Stimulated activated CD4-positive, alpha-beta T cell treated with anti-CD3 and anti-CD28 coated beads, Interleukin-4, amount 100 ng/mL, for 24 hours (primary cell): ENCODE measurements around the gene PTGES3L.

Experiments used
- DNase-seq: peaks from one replicate; pipeline ENCODE4 v3.0.0-alpha.2; 2020

Gene PTGES3L

DNA sequence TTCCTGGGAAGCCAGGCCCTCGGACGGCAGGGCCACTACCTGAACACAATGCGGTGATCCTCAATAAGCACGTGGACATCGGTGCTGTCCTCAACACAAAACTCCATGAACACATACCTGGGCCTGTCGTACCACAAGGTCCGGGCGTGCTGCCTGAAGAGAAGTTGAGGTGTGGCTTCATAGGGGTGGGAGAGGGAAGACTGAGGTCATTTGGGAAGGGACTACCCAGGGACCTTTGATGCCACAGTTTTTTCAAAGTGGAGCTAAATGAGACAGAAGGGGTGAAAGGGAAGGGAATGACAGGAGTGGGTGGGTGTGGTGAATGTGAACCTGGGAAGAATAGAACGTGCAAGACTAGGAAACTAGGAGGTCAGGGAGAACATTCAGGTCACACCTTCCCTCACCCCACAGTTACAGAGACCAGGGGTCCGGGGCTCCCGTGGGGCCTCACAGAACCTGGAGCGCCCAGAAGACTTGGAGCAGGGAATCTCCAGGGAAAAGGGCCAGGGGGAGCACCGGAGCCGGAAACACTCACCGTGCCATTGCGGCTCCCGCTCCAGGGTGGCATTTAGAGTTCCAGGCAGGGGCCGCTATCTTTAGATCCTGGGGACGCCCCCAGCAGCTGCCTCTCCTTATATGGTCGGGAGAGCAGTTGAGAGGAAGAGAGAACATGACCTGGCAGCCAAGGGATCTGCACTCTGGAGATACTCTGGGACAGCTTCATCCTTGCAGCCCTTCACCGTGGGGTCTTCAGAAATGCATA is at the start of gene PTGES3L:
Gene PTGES3L (minus strand): TSS at position 570 of the 763 bp plus-strand sequence. CDS start 27 bp downstream, at position 543.
- peak; percentile 36 for DNase-seq

DNA sequence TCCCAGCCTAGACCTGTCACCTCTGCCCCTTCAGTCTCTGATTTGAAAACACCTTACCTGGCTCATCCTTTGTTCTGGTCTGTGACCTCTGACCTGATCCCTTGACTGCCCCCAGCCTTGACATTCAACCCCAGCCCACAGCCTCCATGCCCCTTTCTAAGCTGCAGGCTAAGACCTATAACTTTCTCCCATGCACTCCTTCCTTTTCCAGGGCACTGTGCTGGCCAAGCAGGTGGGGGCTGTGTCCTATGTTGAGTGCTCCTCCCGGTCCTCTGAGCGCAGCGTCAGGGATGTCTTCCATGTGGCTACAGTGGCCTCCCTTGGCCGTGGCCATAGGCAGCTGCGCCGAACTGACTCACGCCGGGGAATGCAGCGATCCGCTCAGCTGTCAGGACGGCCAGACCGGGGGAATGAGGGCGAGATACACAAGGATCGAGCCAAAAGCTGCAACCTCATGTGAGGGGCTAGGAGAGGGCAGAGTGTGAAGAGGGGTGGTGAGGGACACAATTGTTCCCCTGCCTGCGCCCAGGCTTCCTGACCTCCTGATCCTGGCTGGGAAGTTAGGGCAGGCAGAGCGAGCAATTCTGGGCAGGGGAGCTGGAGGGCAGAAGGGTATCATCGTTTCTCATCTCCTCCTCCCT is 48.5 kb upstream of the PTGES3L start:
- DNase-seq: no peak

DNA sequence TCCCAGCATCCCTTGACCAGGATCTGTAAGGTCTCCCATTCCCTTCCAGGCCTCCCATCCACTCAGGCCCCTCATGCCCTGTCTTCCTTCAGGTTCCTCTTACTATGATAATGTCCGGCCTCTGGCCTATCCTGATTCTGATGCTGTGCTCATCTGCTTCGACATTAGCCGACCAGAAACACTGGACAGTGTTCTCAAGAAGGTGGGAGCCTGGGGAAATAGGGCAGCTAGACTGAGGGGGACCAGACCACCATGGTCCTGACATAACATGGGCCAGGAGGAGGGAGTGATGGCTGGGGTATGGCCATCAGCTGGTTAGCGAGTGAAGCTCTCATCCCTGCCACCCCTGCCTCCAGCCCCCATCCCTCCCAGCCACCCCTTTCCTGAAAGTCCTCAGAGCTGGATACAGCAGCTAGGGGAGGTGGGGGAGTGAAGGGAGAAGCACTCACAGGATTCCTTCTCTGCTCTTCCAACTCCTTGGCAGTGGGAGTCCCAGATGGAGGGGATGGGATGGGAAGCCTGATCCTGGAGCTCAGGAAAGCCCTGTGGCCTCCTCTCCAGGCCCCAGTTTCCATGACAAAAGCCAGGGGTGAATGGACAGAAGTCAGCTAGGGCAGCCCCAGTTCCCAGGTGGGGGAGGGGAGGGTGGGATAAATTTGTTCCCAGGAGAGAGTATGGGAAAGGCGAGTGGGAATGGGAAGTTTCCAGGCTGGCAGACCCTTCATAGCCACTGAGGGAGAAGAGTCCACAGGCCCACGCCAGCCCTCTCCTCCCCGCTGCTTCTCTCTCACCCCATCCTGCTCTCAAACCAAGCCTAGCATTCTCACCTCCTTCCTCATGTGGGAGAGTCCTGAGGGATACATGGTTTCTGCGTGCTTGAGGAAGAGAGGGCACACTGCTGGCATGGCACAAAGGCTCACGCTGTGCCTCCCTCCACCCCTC is 47.5 kb upstream of the PTGES3L start:
- DNase-seq: no peak

DNA sequence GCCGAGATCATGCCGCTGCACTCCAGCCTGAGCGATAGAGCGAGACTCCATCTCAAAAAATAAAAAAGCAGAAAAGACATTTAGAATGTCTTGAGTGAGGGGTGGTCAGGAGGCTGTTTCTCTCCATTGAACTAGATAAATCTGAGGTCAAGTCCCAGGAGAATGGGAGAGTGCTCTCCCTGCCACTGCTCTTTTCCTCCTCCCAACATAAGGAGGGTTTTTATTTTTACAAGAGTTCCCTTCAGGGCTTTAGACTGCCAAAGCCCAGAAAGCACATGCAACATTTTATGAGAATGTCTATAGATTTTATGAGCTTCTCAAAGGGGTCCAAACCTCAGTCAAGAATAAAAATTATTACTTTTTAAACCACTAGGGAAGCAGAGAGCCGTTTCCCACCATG is 46.7 kb upstream of the PTGES3L start:
- no peak for DNase-seq

DNA sequence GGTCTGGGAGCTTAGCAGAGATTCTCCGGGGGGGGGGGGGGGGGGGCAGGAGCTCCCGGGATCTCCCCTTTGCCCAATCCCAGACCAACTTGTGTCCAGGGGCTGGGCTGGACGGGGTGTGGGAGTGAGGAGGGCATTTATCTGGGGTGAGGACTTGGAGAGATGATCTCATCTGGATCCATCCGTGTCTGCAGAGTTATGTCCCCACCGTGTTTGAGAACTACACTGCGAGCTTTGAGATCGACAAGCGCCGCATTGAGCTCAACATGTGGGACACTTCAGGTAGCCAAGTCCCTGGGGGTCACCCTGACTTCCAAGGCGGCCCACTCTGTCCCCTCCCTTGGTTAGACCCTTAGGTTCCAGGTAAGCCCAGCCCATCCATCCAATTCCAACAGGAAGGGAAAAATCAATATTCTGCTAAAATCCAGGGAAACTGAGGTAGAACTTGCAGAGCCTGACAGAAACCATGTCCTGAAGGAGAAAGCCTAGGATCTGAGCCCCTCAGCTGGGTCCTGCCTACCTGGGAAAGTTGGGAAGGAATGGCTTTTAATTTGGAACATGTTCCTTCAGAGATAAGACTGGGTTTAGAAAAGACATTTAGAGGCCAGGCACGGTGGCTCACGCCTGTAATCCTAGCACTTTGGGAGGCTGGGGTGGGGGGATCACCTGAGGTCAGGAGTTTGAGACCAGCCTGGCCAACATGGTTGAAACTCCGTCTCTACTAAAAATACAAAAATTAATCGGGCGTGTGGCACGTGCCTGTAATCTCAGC is 46.1 kb upstream of the PTGES3L start:
- no peak for DNase-seq

DNA sequence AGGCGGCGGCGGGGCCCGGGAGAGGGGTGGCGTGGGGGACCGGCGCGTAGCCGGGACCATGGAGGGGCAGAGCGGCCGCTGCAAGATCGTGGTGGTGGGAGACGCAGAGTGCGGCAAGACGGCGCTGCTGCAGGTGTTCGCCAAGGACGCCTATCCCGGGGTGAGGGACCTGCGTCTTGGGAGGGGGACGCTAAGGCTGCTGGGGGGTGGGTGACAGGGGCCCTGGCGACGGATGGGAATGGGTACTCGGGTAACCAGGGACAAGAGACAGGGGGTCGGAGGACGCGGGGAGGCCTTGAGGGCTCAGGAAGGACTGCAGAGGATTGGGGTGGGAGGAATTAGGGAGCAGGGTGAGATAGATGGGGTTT is 45.4 kb upstream of the PTGES3L start:
- no peak for DNase-seq

DNA sequence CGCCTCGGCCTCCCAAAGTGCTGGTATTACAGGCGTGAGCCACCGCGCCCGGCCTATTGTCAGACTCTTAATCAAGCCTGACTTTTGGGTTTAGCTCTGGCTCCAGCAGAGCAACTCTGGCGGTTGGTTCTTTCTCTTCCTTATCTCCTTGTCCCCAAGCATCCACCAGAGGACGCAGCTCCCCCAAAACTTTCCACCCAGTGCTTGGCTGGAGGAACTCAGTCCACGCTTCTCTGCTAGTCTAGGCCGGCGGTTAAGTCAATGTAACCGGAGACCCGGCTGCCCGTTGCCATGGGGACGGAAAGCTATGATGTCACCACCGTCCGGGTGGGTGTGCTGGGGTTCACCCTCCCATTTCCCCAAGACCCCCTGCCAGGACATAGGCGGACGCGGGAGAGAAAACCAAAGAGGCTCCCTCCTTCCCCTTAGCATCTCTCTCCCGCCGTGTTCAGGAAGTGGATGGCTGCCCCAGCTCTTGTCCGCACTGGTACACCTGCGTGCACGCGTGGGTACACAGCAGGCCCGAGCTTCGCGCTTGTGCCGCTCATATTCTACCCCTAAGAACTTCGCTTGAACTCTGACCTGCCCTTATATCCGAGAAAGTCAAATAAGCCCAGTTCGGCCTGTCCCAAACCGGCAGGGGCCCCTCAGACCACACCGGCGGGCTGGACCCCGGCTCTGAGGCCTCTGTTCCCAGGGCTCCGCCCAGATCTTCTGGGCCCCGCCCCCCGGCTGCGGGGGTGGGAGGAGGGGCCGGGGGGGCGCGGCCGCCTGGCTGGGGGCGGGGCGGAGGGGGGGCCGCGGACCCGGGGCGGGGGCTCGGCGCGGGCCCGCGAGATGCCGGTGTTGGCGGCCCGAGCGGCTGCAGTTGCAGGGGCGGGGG is 44.8 kb upstream of the PTGES3L start, which contains the start of gene RND2:
Gene RND2 (plus strand): TSS at position 825 of the 883 bp plus-strand sequence. CDS start 117 bp downstream, outside the sequence.
- DNase-seq: peak; percentile 79

DNA sequence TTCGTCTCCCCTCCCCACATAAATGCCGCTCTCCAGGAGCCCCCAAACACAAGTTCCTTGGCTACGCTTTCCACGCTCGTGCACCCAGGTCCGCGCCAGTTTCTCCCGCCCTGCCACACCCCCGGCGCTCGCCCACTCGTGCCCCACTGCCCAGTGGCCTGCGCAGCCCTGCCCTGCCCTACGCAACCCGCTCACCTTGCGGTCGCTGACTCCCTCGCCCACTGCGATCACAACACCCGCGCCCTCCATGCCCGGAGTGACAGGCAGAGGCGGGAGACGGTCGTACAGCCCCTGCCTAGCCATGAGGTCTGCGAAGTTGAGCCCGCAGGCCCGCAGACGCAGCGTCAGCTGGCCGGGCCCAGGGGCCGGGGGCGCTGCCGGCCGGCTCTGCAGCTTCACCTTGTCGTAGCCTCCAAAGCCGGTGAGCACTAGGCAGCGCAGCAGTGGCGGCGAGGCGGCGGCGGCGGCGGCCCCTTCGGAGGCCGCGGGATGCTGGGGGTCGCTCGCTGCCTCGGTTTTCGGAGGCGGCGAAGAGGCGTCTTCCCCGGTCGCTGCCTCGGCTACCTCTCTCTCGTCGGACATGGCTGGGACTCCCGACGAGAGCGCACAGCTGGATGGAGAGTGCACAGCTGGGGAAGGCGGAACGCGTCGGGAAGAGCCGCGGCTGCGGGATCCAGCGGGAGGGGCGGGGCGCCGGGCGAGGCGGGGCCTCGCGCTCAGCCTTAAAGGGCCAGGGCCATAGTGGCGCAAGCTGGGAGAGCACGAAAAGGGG is 42.0 kb upstream of the PTGES3L start, which contains the start of gene VAT1:
Gene VAT1 (minus strand): TSS at position 645 of the 772 bp plus-strand sequence. CDS start 63 bp downstream, at position 582.
- peak; percentile 69 for DNase-seq

DNA sequence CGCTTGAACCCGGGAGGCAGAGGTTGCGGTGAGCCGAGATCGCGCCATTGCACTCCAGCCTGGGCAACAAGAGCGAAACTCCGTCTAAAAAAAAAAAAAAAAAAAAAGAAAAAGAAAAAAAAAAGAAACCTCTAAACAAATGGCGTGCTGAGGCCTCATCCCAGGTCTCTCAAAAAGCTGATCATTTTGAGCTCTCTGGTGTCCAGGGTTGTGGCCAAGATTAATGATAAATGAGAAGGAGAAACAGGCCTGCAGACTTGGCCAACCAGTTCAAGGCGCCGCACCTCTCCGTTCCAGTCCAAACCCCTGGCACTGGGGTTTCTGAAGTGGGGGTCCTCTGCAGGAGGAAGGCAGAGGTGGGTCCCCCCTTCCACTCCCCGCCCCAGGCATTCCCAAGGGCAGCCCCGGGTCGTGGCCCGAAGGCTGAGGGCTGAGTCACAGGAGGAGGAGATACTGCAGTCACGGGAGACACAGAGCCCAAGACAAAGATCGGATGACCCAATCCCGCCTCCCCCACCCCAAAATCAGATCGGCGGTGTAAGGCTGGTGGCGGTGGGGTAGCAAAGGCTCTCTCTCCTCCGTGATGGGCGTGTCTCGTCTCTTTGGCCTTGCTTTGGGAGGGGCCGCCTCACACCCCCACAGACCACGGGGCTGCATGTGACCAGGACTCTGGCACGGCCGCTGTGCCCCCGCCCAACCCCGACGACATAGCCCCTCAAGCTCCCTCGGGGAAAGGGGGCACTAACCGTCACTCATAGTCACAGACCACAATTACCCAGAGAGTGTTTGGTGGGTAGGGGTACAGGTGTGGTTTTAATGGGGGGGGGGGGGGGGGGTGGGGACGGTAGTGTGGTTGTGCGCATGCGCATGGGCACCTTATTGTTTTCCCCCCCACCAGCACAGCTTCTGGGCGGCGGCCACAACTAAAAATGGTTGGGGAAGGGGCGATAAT is 41.2 kb upstream of the PTGES3L start:
- DNase-seq: peak; percentile 35

DNA sequence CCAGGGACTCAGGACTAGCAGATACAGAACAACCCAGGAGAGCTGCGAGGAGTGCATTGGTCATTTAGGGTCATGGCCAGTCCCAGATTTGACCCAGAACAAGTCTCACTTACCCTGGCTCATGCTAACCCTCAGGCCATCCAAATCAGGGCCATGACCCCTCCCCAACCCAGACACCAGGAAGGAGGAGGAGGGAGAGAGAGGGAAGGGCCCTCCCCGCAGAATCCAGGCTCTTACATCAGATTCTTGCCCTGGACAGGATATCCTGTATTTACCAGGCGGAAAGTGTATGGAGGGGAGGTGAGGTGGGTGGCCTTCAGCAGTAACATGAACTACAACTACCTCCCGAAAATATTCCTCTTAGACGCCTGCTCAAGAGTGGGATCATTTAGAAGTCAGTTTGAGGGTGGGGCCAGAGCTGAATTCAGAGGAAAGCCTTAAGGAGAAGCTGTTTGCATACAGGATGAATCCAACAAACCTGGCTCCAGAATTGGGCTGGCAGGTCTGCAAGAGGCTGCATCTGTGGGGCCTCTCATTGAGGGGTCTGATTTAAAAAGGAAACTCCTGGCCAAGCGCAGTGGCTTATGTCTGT is 40.2 kb upstream of the PTGES3L start:
- no peak for DNase-seq

DNA sequence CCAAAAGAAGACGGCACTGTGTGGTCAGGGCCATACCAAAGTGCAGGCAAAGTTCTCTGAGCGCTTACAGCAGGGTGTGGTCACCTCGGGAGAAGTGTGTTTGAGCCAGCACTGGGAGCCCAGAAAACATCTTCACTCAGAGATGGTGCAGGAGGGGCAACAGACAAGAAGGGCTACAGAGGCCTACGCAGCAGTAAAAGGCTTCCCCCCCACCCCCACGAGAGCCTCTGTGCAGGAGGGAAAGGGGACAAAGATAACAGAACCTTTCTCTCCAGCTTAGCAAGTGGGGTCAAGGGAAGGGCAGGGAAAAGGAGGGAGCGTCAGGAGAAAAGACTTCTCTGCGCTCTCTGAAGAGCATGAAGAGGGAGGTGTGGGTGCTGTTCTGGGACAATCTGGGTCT is 39.5 kb upstream of the PTGES3L start:
- no peak for DNase-seq

DNA sequence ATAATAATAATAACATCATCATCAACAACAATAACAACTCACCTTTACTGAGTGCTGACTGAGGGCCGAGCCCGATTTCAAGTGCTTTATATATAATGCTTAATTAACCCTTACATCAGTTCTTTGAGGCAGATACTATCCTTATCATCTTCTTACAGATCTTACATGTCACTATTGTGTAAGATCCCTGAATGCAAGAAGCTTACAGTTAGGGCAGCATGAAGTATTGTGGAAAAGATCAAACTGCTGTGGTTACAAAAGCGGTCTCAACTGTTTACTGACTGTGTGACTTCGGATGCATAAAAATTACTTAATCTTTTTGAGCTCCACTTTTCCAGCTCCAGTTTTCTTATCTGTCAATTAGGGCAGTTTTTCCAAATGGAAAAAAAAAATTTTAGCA is 39.1 kb upstream of the PTGES3L start:
- DNase-seq: no peak

DNA sequence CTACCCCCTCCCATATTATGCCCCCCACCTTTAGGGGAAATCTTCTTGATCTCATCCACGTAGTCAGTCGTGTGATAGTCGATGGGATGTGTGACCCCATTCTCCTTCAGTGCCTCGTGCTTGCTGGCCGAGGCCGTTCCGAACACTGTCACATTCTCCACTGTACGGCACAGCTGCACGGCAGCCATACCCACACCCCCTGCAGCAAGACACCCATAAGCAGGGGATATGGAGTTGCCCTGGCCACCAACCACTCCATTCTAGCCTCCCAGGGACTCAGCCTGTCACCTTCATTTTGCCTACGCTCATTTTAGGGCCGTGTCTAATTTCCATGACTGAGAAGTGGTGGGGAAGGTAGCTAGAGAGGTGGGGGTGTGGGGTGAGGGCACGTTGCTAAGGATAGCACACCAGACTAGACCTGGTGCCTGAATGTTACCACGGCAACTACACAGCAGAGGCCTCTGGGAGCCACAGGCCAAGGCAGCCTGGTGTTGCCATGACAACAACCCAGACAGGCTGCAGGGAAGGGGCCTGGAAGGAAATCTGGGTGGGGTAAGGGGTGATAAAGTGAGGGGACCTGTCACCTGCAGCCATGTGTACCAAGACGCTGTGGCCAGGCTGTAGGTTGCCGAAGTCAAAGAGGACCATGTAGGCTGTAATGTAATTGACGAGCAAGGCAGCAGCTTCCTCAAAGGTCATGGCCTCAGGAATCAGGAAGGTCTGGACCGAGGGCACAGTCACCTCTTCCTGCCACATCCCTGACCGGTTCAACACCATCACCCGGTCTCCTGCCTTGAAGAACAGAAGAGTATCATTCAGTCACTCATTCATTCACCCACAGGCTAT is 38.4 kb upstream of the PTGES3L start:
- no peak for DNase-seq

DNA sequence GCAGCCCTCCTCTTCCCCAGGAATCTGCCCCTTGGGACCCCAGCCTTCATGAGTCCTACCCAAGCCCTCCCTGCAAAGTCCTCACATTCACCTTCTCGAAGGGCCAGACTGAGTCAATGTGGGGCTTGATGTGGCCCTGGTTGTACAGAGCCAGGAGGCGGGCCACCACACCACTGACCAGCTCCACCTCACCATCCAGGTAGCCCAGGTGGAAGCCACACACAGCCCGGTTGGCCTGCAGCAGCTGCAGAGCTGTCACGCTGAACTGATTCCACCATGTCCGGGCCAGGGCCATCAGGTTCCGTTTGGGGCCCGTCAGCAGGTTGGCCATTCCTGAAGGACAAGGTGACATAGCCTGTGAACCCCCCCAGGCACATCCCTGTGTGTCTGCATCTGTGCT is 36.3 kb upstream of the PTGES3L start:
- DNase-seq: no peak

DNA sequence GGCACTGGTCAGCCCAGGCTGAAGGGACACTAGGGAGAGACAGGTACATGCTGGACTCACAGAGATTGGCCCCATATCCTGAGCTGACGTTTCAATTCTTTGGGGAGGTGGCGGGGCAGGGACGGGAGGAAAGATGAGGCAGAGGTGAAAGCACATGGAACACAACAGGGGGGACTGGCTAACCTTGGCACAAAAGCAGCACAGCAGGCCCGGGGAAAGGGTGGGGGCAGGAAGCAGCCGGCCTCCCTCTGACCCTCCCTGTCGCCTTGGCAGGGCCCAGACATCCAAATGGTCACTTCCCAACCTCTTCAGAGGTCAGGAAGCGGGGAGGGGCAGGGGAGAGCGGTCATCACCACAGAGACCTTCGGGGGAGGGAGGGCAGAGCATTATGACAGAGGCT is 35.7 kb upstream of the PTGES3L start:
- DNase-seq: no peak

DNA sequence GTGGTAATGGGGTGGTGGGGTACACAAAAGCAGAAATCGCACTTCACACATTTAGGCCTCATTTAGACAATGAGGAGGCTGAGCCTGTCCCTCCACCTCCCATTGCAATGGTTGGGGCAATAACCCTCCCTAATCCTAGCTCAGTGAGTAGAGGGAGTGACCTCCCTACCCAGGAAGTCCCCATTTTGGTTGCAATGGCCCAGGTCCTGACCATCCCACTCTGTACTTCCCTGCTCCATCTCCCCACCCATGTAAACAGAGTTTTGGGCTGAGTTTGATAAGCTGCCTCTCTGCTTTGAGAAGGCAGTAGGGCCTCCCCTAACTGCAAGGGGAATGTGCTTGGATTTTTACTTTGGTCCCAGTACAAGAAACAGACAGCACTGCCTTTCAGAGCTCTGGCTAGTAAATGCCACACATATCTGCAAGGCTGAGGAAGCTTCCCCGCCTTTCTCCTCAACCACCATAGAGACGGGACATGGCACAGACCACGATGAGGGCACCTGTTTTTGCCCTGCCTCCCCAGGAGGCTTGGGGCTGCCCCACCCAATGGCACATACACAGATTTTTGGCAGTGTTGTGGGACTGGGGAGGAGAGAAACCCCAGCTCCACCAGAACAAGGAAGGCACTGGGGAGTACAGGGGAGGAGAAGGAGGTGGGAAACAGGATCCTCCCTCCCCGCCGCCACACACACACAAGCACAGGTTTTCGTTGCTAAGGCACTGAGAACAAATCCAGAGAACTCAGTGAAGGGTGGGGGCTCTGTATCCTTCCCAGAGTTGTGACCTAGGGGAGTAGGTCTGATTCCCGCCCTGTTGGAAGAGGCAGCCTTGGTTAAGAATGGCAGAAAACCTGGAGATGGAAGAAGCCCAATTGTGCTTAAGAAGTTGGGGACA is 35.0 kb upstream of the PTGES3L start:
- no peak for DNase-seq
